ENCODE measurements around the gene C9. TPM values are rescaled to one million over a fixed set of nuclear protein-coding genes. Genes with fewer than 3 reads are reported as not detected.

Gene C9
- total RNA-seq, 1 donor from 2014 or later = 1.0 TPM

DNA sequence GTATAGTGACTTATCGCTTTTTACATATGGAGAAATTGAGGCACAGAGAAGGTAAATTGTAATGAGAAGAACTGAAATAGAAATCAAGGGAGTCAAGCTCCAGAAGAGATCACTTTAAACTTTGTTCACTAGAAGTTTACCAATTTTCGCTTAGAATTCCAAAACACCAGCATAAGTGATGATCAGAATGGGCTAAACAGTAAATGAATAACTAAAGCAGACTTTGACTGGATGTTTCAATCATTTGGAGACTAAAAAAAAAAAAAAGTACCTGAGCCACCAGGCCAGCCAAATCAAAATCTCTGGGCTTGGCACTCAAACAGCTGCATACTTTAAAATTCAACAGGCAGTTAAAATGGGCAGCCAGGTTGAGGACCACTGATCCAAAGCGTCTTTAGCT, 106.7 kb downstream of the C9 start:
- no peaks in the 10 kb centered on the region for H3K27me3 ChIP-seq (ENCODE audit: control insufficient read depth in 3 of 3, insufficient read depth in 3 of 3, low read length in 3 of 3)
- H3K36me3 ChIP-seq (ENCODE audit: control insufficient read depth in 3 of 3, insufficient read depth in 3 of 3, low read length in 3 of 3) = no peaks in the 10 kb centered on the region
- no peak overlapping the region for H3K4me3 ChIP-seq (ENCODE audit: low read length in 3 of 3)
- H3K4me1 ChIP-seq (ENCODE audit: control insufficient read depth in 3 of 3, insufficient read depth in 3 of 3, low read length in 3 of 3) = no peaks in the 10 kb centered on the region
- H3K9ac ChIP-seq (ENCODE audit: low read depth in 1 of 3, low read length in 3 of 3) = no peak overlapping the region
- H3K9me3 ChIP-seq (ENCODE audit: control insufficient read depth in 3 of 3, low read length in 3 of 3) = no peaks in the 10 kb centered on the region
- H3K27ac ChIP-seq (ENCODE audit: low read depth, low read length) = no peak overlapping the region

DNA sequence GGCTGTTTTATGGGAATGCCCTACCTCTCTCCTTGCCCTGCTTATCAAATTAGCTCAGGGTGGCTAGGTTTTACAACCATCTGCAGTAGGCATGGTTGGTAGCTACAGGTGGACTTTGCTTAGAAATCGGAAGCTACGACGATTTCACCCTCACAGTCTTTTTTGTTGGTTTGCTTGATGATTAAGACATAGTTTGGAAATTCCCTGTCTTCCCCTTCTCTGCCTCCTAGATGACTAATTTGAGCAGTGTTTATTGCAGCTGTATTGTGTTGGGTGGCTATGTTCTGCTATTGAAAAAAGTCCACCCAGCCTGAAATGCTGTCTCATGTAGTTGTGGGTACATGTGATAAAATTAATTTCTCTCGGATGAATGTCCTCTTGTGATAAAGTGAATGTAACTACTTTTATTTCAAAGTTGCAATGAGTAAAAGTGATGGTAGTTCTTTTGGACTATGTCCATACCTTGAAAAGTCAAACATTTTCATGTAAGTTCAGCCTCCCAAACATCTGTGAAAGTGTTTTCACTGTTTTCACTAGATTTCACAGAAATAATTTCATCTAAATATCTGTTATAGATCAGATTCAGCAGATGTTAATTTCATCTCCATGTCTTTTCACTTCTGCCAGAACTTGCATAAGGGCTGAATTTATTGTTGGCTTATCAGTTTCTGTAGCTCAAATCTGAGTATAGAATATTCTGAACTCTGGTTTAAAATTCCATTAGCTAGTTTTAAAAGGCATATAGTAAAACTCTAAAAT, 107.6 kb downstream of the C9 start:
- H3K27me3 ChIP-seq (ENCODE audit: control insufficient read depth in 3 of 3, insufficient read depth in 3 of 3, low read length in 3 of 3) = no peaks in the 10 kb centered on the region
- no peaks in the 10 kb centered on the region for H3K4me1 ChIP-seq (ENCODE audit: control insufficient read depth in 3 of 3, insufficient read depth in 3 of 3, low read length in 3 of 3)
- H3K9ac ChIP-seq (ENCODE audit: low read depth in 1 of 3, low read length in 3 of 3) = no peak overlapping the region
- no peaks in the 10 kb centered on the region for H3K9me3 ChIP-seq (ENCODE audit: control insufficient read depth in 3 of 3, low read length in 3 of 3)
- no peak overlapping the region for H3K4me3 ChIP-seq (ENCODE audit: low read length in 3 of 3)
- no peak overlapping the region for H3K27ac ChIP-seq (ENCODE audit: low read depth, low read length)
- no peaks in the 10 kb centered on the region for H3K36me3 ChIP-seq (ENCODE audit: control insufficient read depth in 3 of 3, insufficient read depth in 3 of 3, low read length in 3 of 3)

DNA sequence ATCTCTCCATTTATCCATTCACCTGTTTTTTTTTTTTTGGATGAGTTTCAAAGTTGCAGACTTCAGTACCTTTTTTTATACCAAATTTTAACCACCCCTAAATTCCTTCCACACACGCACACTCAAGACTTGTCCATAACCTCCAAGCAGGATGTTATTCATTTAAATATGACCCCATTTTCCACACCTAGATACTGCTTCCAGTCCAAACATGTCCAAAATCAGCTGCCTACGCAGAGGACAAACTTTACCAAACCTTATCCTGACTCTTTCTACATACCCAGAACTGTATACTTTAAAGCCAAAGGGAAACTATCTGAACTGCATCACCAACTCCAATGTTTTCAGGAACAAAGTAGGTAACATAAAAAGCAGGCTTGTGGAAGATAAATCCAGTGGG, 108.9 kb downstream of the C9 start:
- no peaks in the 10 kb centered on the region for H3K9me3 ChIP-seq (ENCODE audit: control insufficient read depth in 3 of 3, low read length in 3 of 3)
- no peak overlapping the region for H3K9ac ChIP-seq (ENCODE audit: low read depth in 1 of 3, low read length in 3 of 3)
- no peak overlapping the region for H3K4me3 ChIP-seq (ENCODE audit: low read length in 3 of 3)
- H3K4me1 ChIP-seq (ENCODE audit: control insufficient read depth in 3 of 3, insufficient read depth in 3 of 3, low read length in 3 of 3) = no peaks in the 10 kb centered on the region
- no peak overlapping the region for H3K27ac ChIP-seq (ENCODE audit: low read depth, low read length)
- H3K36me3 ChIP-seq (ENCODE audit: control insufficient read depth in 3 of 3, insufficient read depth in 3 of 3, low read length in 3 of 3) = no peaks in the 10 kb centered on the region
- H3K27me3 ChIP-seq (ENCODE audit: control insufficient read depth in 3 of 3, insufficient read depth in 3 of 3, low read length in 3 of 3) = no peaks in the 10 kb centered on the region

DNA sequence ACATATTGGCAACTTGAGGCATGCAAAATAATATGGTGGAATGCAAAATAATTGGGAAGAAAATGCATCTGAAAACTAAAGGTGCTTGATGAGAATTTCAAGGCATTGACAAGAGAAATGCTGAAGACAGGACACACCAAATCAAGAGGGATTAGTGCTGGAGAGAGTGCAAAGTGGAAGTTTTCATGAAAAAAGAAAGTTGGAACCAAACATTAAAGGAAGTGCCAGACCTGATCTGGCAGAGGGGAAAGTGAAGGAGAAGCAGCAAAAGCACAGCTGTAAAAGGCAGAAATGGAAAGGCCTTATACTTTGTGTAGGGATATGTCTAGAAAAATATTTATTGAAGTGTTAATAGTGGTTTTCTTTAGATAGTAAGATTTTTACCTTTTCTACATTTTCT, 109.6 kb downstream of the C9 start:
- Histone ChIP-seq H3K4me3 (ENCODE audit: low read length in 3 of 3) (no peak overlapping the region), H3K27me3 (ENCODE audit: control insufficient read depth in 3 of 3, insufficient read depth in 3 of 3, low read length in 3 of 3) (no peaks in the 10 kb centered on the region), H3K27ac (ENCODE audit: low read depth, low read length) (no peak overlapping the region), H3K4me1 (ENCODE audit: control insufficient read depth in 3 of 3, insufficient read depth in 3 of 3, low read length in 3 of 3) (no peaks in the 10 kb centered on the region), H3K9ac (ENCODE audit: low read depth in 1 of 3, low read length in 3 of 3) (no peak overlapping the region), H3K9me3 (ENCODE audit: control insufficient read depth in 3 of 3, low read length in 3 of 3) (no peaks in the 10 kb centered on the region), H3K36me3 (ENCODE audit: control insufficient read depth in 3 of 3, insufficient read depth in 3 of 3, low read length in 3 of 3) (no peaks in the 10 kb centered on the region)

DNA sequence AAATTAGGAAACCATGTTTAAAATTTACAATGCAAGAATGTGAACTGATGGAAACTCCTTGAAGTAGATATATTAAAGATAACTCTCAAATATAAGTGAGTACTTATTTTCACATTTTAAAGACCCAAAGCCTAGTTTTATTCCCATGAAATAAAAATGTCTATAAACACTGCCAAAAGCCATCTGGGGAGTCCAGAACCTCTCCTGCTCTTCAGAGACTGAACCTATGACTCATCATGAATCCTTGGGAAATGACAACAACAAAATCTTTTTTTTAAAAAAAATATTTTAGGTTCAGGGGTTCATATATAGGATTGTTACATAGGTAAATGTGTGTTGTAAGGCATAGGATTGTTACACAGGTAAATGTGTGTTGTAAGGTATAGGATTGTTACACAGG, 111.1 kb downstream of the C9 start:
- no peaks in the 10 kb centered on the region for H3K4me1 ChIP-seq (ENCODE audit: control insufficient read depth in 3 of 3, insufficient read depth in 3 of 3, low read length in 3 of 3)
- H3K9me3 ChIP-seq (ENCODE audit: control insufficient read depth in 3 of 3, low read length in 3 of 3) = no peaks in the 10 kb centered on the region
- no peak overlapping the region for H3K27ac ChIP-seq (ENCODE audit: low read depth, low read length)

DNA sequence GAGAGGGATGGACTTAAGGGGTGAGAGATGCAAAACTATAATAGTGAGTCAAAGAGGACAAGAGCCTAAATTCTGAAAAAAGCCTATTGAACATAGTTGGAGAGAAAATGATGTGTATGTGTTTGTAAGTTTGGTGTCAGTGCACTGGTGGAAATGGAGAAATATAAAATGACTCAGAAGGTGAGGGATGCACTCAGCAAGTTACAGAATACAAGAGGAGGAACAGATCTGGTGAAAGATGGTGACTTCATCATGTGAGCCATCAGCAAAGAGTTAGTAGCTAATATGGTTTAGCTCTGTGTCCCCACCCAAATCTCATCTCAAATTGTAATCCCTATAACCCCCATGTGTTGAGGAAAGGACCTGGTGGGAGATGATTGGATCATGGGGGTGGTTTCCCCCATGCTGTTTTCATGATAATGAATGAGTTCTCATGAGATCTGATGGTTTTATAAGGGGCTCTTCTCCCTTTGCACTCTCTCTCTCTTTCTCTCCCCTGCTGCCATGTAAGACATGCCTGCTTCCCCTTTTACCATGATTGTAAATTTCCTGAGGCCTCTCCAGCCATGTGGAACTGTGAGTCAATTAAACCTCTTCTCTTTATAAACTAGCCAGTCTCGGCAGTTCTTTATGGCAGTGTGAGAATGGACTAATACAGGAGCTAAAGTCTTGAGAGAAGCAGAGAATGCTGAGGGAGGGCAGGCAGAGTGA, 114.6 kb downstream of the C9 start:
- Histone ChIP-seq H3K27ac (ENCODE audit: low read depth, low read length) (no peak overlapping the region), H3K27me3 (ENCODE audit: control insufficient read depth in 3 of 3, insufficient read depth in 3 of 3, low read length in 3 of 3) (no peaks in the 10 kb centered on the region), H3K9ac (ENCODE audit: low read depth in 1 of 3, low read length in 3 of 3) (no peak overlapping the region), H3K36me3 (ENCODE audit: control insufficient read depth in 3 of 3, insufficient read depth in 3 of 3, low read length in 3 of 3) (no peaks in the 10 kb centered on the region), H3K4me1 (ENCODE audit: control insufficient read depth in 3 of 3, insufficient read depth in 3 of 3, low read length in 3 of 3) (no peaks in the 10 kb centered on the region), H3K4me3 (ENCODE audit: low read length in 3 of 3) (no peak overlapping the region), H3K9me3 (ENCODE audit: control insufficient read depth in 3 of 3, low read length in 3 of 3) (no peaks in the 10 kb centered on the region)

More for the DNA sequence above, 111.1 kb downstream of the C9 start:
- no peak overlapping the region for H3K4me3 ChIP-seq (ENCODE audit: low read length in 3 of 3)
- no peaks in the 10 kb centered on the region for H3K27me3 ChIP-seq (ENCODE audit: control insufficient read depth in 3 of 3, insufficient read depth in 3 of 3, low read length in 3 of 3)
- no peaks in the 10 kb centered on the region for H3K36me3 ChIP-seq (ENCODE audit: control insufficient read depth in 3 of 3, insufficient read depth in 3 of 3, low read length in 3 of 3)
- no peak overlapping the region for H3K9ac ChIP-seq (ENCODE audit: low read depth in 1 of 3, low read length in 3 of 3)

DNA sequence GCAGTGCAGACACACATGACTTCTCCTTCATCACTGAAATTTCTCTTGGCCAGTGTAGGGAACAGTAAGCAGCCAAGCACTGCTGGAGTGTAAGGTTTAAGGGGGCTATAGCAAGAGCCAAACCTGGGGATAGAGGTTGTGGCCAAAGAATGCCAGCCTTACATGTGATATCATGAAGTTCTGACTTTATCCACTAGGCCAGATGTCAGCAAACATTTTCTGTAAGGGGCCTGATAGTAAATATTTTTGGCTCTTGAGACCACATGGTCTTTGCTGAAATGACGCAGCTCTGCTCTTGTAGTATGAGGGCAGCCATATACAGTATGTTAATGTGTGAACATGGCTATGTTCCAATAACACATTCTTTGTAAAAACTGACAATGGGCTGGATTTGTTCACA, 115.2 kb downstream of the C9 start:
- H3K27ac ChIP-seq (ENCODE audit: low read depth, low read length) = no peak overlapping the region
- no peak overlapping the region for H3K4me3 ChIP-seq (ENCODE audit: low read length in 3 of 3)
- no peak overlapping the region for H3K9ac ChIP-seq (ENCODE audit: low read depth in 1 of 3, low read length in 3 of 3)
- H3K4me1 ChIP-seq (ENCODE audit: control insufficient read depth in 3 of 3, insufficient read depth in 3 of 3, low read length in 3 of 3) = no peaks in the 10 kb centered on the region
- no peaks in the 10 kb centered on the region for H3K27me3 ChIP-seq (ENCODE audit: control insufficient read depth in 3 of 3, insufficient read depth in 3 of 3, low read length in 3 of 3)
- no peaks in the 10 kb centered on the region for H3K9me3 ChIP-seq (ENCODE audit: control insufficient read depth in 3 of 3, low read length in 3 of 3)
- no peaks in the 10 kb centered on the region for H3K36me3 ChIP-seq (ENCODE audit: control insufficient read depth in 3 of 3, insufficient read depth in 3 of 3, low read length in 3 of 3)

DNA sequence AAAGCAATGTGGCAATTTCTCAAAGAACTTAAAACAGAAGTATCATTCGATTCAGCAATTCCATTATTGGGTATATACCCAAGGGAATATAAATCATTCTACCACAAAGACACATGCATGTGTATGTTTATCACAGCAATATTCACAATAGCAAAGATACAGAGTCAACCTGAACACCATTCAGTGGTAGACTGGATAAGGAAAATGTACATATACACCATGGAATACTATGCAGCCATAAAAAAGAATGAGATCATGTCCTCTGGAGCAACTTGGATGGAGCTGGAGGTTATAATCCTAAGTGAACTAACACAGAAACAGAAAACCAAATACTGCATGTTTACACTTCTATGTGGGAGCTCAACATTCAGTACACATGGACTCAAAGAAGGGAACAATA, 123.5 kb downstream of the C9 start:
- Histone ChIP-seq H3K4me3 (ENCODE audit: low read length in 3 of 3) (no peak overlapping the region), H3K4me1 (ENCODE audit: control insufficient read depth in 3 of 3, insufficient read depth in 3 of 3, low read length in 3 of 3) (no peaks in the 10 kb centered on the region), H3K9ac (ENCODE audit: low read depth in 1 of 3, low read length in 3 of 3) (no peak overlapping the region)

DNA sequence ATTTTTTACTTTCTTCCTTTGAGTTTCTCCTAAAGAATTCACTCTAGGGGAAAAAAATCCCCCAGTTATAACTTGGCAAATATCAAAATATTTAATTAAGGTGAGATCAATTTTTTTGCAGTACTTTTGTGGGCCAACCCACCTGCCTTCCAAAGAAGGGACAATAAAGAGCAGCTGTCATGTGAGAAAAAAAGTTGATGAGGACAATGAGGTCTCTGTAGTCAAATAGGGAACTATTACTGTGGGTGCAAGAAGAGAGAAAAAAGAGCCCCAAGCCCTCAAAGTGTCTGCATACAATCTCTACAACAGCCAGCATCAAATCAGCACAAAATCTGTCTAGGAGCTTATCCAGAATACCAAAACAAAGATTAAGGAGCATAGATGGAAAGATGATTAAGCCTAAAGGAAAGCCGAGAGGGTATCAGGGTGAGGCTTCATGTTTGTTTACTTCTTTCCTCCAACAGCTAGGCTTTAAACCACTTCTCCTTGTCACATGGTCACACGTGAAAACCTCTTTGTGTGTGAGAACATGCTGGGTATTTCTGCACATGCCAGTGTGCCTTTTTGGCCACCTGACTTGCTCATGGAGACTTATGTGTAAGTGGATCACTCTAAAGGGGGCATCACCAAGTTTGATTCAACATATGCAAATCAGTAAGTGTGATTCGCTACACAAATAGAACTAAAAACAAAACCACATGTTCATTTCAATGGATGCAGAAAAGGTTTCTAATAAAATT, 125.8 kb downstream of the C9 start:
- Histone ChIP-seq H3K27ac (ENCODE audit: low read depth, low read length) (no peak overlapping the region), H3K36me3 (ENCODE audit: control insufficient read depth in 3 of 3, insufficient read depth in 3 of 3, low read length in 3 of 3) (no peaks in the 10 kb centered on the region), H3K9ac (ENCODE audit: low read depth in 1 of 3, low read length in 3 of 3) (no peak overlapping the region), H3K9me3 (ENCODE audit: control insufficient read depth in 3 of 3, low read length in 3 of 3) (no peaks in the 10 kb centered on the region), H3K27me3 (ENCODE audit: control insufficient read depth in 3 of 3, insufficient read depth in 3 of 3, low read length in 3 of 3) (no peaks in the 10 kb centered on the region), H3K4me1 (ENCODE audit: control insufficient read depth in 3 of 3, insufficient read depth in 3 of 3, low read length in 3 of 3) (no peaks in the 10 kb centered on the region), H3K4me3 (ENCODE audit: low read length in 3 of 3) (no peak overlapping the region)

More for the DNA sequence above, 123.5 kb downstream of the C9 start:
- H3K27ac ChIP-seq (ENCODE audit: low read depth, low read length) = no peak overlapping the region
- H3K36me3 ChIP-seq (ENCODE audit: control insufficient read depth in 3 of 3, insufficient read depth in 3 of 3, low read length in 3 of 3) = no peaks in the 10 kb centered on the region
- no peaks in the 10 kb centered on the region for H3K9me3 ChIP-seq (ENCODE audit: control insufficient read depth in 3 of 3, low read length in 3 of 3)
- no peaks in the 10 kb centered on the region for H3K27me3 ChIP-seq (ENCODE audit: control insufficient read depth in 3 of 3, insufficient read depth in 3 of 3, low read length in 3 of 3)

DNA sequence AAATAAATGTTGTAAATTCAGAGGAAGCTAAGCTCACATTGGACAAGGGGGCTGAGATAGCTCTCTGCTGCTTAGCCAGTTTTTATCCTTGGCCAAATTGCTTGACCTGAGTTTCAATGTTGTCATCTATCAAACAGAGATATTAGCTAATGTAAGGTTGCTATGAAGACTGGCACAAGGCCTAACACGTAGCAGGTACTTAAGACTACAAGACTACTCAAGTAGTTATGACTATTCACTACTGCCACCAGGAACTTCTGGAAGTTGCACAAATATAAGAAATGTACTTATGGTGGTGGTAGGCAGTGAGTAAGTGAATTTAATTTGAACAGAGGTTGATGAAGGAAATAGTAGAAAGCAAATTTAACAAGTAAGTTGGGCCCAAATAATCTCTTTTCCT, 127.6 kb downstream of the C9 start:
- Histone ChIP-seq H3K27ac (ENCODE audit: low read depth, low read length) (no peak overlapping the region), H3K9me3 (ENCODE audit: control insufficient read depth in 3 of 3, low read length in 3 of 3) (no peaks in the 10 kb centered on the region), H3K36me3 (ENCODE audit: control insufficient read depth in 3 of 3, insufficient read depth in 3 of 3, low read length in 3 of 3) (no peaks in the 10 kb centered on the region), H3K27me3 (ENCODE audit: control insufficient read depth in 3 of 3, insufficient read depth in 3 of 3, low read length in 3 of 3) (no peaks in the 10 kb centered on the region), H3K4me3 (ENCODE audit: low read length in 3 of 3) (no peak overlapping the region), H3K9ac (ENCODE audit: low read depth in 1 of 3, low read length in 3 of 3) (no peak overlapping the region), H3K4me1 (ENCODE audit: control insufficient read depth in 3 of 3, insufficient read depth in 3 of 3, low read length in 3 of 3) (no peaks in the 10 kb centered on the region)
